WTC11 (cell line): ENCODE measurements around the gene ADCY2. TPM values are rescaled to one million over a fixed set of nuclear protein-coding genes. Genes with fewer than 3 reads are reported as not detected.

ENCODE experiments used
- ATAC-seq: fragments of 200-7000 bp; cut with Tn5 transposase; 2 replicates; pipeline ENCODE4 v1.10.0; 2021; ENCODE audit warnings: mild to moderate bottlenecking, moderate library complexity
- CTCF ChIA-PET: fragments of 300-600 bp; sonication (Branson Sonifier 250); formaldehyde crosslinking; loops from one replicate; lab custom pipeline; 2021; ENCODE audit warnings: antibody characterized with exemption; lab: Charles Lee
- POLR2A ChIA-PET: fragments of 350-600 bp; sonication (Branson Sonifier 250); formaldehyde crosslinking; loops from one replicate; lab custom pipeline; 2021; ENCODE audit warnings: antibody characterized with exemption; lab: Charles Lee
- DNase-seq: peaks from one replicate; pipeline ENCODE4 v3.0.0; 2021; ENCODE audit warnings: low spot score
- H3K27ac Mint-ChIP-seq: 2 replicates; pipeline ENCODE4 v1.8.0; 2021; ENCODE audit warnings: mixed read lengths
- H3K27me3 Mint-ChIP-seq: 2 replicates; pipeline ENCODE4 v1.8.0; 2021; ENCODE audit warnings: low read depth, mild to moderate bottlenecking, moderate library complexity, mixed read lengths
- H3K36me3 Mint-ChIP-seq: 2 replicates; pipeline ENCODE4 v1.8.0; 2021; ENCODE audit warnings: mixed read lengths
- H3K4me1 Mint-ChIP-seq: 2 replicates; pipeline ENCODE4 v1.8.0; 2022; ENCODE audit warnings: mixed read lengths
- H3K4me3 Mint-ChIP-seq: 2 replicates; pipeline ENCODE4 v1.8.0; 2021; ENCODE audit warnings: mild to moderate bottlenecking, moderate library complexity, mixed read lengths
- H3K9me3 Mint-ChIP-seq: 2 replicates; pipeline ENCODE4 v1.8.0; 2021; ENCODE audit warnings: mixed read lengths
- ATF1 ChIP-seq: sonication (generic); formaldehyde crosslinking; IDR thresholded peaks from 2 replicates; pipeline ENCODE4 v1.8.1; 2023; ENCODE audit warnings: mild to moderate bottlenecking, moderate library complexity, missing genetic modification reagents
- CDX4 ChIP-seq: fragments of 250-450 bp; sonication (Bioruptor Pico); IDR thresholded peaks from 2 replicates; pipeline ENCODE4 v1.9.0; 2021; ENCODE audit warnings: moderate library complexity, mild to moderate bottlenecking, inconsistent platforms, borderline replicate concordance
- CREB1 ChIP-seq: sonication (generic); formaldehyde crosslinking; IDR thresholded peaks from 2 replicates; pipeline ENCODE4 v1.8.0; 2023; ENCODE audit warnings: mild to moderate bottlenecking, missing genetic modification reagents
- CREM ChIP-seq: sonication (generic); formaldehyde crosslinking; IDR thresholded peaks from 2 replicates; pipeline ENCODE4 v1.8.1; 2022; ENCODE audit warnings: mild to moderate bottlenecking, missing genetic modification reagents, moderate library complexity
- ELF4 ChIP-seq: sonication (generic); formaldehyde crosslinking; IDR thresholded peaks from 2 replicates; pipeline ENCODE4 v1.8.1; 2022; ENCODE audit warnings: low read depth, mild to moderate bottlenecking, moderate library complexity, missing genetic modification reagents
- ETV6 ChIP-seq: sonication (generic); formaldehyde crosslinking; IDR thresholded peaks from 2 replicates; pipeline ENCODE4 v1.8.1; 2022; ENCODE audit warnings: mild to moderate bottlenecking, missing genetic modification reagents
- FOXK1 ChIP-seq: sonication (generic); formaldehyde crosslinking; IDR thresholded peaks from 2 replicates; pipeline ENCODE4 v1.8.0; 2022; ENCODE audit warnings: mild to moderate bottlenecking, moderate library complexity, missing genetic modification reagents
- GABPB1 ChIP-seq: sonication (generic); formaldehyde crosslinking; IDR thresholded peaks from 2 replicates; pipeline ENCODE4 v1.8.1; 2023; ENCODE audit warnings: mild to moderate bottlenecking, missing genetic modification reagents
- KAT7 ChIP-seq: sonication (generic); formaldehyde crosslinking; IDR thresholded peaks from 2 replicates; pipeline ENCODE4 v1.8.1; 2023; ENCODE audit warnings: missing genetic modification reagents, mild to moderate bottlenecking, borderline replicate concordance
- NFATC4 ChIP-seq: fragments of 250-450 bp; sonication (Bioruptor Pico); IDR thresholded peaks from 2 replicates; pipeline ENCODE4 v1.9.0; 2021; ENCODE audit warnings: mild to moderate bottlenecking
- NFYB ChIP-seq: sonication (generic); formaldehyde crosslinking; conservative IDR thresholded peaks from 2 replicates; pipeline ENCODE4 v1.8.0; 2022; ENCODE audit warnings: low read depth, missing genetic modification reagents
- OVOL2 ChIP-seq: fragments of 250-450 bp; sonication (Bioruptor Pico); IDR thresholded peaks from 2 replicates; pipeline ENCODE4 v1.9.0; 2021; ENCODE audit warnings: mild to moderate bottlenecking, borderline replicate concordance
- SP1 ChIP-seq: sonication (generic); formaldehyde crosslinking; conservative IDR thresholded peaks from 2 replicates; pipeline ENCODE4 v1.8.1; 2022; ENCODE audit warnings: missing genetic modification reagents
- TEAD1 ChIP-seq: sonication (generic); formaldehyde crosslinking; IDR thresholded peaks from 2 replicates; pipeline ENCODE4 v1.8.0; 2022; ENCODE audit warnings: mild to moderate bottlenecking, missing genetic modification reagents
- ZNF219 ChIP-seq: sonication (generic); formaldehyde crosslinking; IDR thresholded peaks from 2 replicates; pipeline ENCODE4 v1.8.0; 2023; ENCODE audit warnings: missing genetic modification reagents, mild to moderate bottlenecking, borderline replicate concordance
- ZNF317 ChIP-seq: sonication (generic); formaldehyde crosslinking; IDR thresholded peaks from 2 replicates; pipeline ENCODE4 v1.8.1; 2023; ENCODE audit warnings: low read depth, mild to moderate bottlenecking, moderate library complexity, missing genetic modification reagents, borderline replicate concordance
- ZNF423 ChIP-seq: fragments of 250-450 bp; sonication (Bioruptor Pico); IDR thresholded peaks from 2 replicates; pipeline ENCODE4 v2.1.2; 2022; ENCODE audit warnings: mild to moderate bottlenecking, moderate library complexity
- ZNF671 ChIP-seq: fragments of 250-450 bp; sonication (Bioruptor Pico); IDR thresholded peaks from 2 replicates; pipeline ENCODE4 v1.8.0; 2021; ENCODE audit warnings: mild to moderate bottlenecking
- total RNA-seq: library from RNA; stranded (reverse); gene quantifications from 3 replicates; pipeline ENCODE4 v1.2.3, GENCODE V29; 2021
- TF ChIP-seq, protein P1 (sequence below): sonication (generic); formaldehyde crosslinking; IDR thresholded peaks from 2 replicates; pipeline ENCODE4 v1.8.1; 2022; ENCODE audit warnings: low read depth, missing genetic modification reagents, borderline replicate concordance
- TF ChIP-seq, protein P2 (sequence below): sonication (generic); formaldehyde crosslinking; IDR thresholded peaks from 2 replicates; pipeline ENCODE4 v1.8.0; 2023; ENCODE audit warnings: missing genetic modification reagents, mild to moderate bottlenecking, borderline replicate concordance
- TF ChIP-seq, protein P3 (sequence below): sonication (generic); formaldehyde crosslinking; conservative IDR thresholded peaks from 2 replicates; pipeline ENCODE4 v1.8.1; 2022; ENCODE audit warnings: mild to moderate bottlenecking, missing genetic modification reagents
- TF ChIP-seq, protein P4 (sequence below): sonication (generic); formaldehyde crosslinking; IDR thresholded peaks from 2 replicates; pipeline ENCODE4 v1.8.1; 2022; ENCODE audit warnings: mild to moderate bottlenecking, moderate library complexity, missing genetic modification reagents
- TF ChIP-seq, protein P5 (sequence below): sonication (generic); formaldehyde crosslinking; IDR thresholded peaks from 2 replicates; pipeline ENCODE4 v1.8.0; 2023; ENCODE audit warnings: mild to moderate bottlenecking, missing genetic modification reagents
- TF ChIP-seq, protein P6 (sequence below): fragments of 250-450 bp; sonication (Bioruptor Pico); IDR thresholded peaks from 2 replicates; pipeline ENCODE4 v1.9.0; 2021; ENCODE audit warnings: mild to moderate bottlenecking

The ADCY2 gene
- total RNA-seq, 1 experiment from 2014 or later: 142 TPM

DNA sequence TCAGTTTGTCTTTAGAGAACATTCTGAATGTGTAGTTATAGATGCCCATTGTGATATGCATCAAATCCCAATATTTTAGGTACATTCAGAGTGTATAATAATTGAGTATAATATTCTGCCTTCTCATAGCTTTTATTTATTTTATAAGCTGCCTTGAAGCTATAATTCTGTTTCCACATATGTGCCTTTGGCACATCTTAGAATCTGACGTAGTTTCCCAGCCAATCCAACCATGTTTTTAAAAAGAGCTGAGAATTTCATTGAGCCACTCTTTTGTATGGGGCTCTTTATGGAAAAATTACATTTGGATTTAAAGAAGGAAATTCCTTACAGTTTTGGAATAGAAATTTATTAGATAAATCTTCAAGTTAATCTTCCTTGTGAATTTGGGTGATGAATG is 65.4 kb downstream of the ADCY2 start:
- Mint-ChIP-seq H3K36me3 (peaks cover 24% of the 10 kb centered on the region), H3K27ac (no peak overlapping the region)
- CTCF ChIA-PET: interaction anchor here (1.0 kb wide), 1 partner anchor 58 kb away, joined by 3 read pairs; no protein-coding TSS in a partner anchor
- POLR2A ChIA-PET: no interaction called here
- DNase-seq: no peak
- TF ChIP-seq ZNF423 (no peak), TEAD1 (no peak), FOXK1 (CRISPR knock-in tag) (no peak), ATF1 (CRISPR knock-in tag) (no peak), GABPB1 (CRISPR knock-in tag) (no peak), ELF4 (CRISPR knock-in tag) (no peak), KAT7 (CRISPR knock-in tag) (no peak), NFATC4 (no peak), OVOL2 (CRISPR knock-in tag) (no peak), ZNF671 (CRISPR knock-in tag) (no peak), NFYB (CRISPR knock-in tag) (no peak), ETV6 (CRISPR knock-in tag) (no peak)
- TF ChIP-seq, protein P1, sequence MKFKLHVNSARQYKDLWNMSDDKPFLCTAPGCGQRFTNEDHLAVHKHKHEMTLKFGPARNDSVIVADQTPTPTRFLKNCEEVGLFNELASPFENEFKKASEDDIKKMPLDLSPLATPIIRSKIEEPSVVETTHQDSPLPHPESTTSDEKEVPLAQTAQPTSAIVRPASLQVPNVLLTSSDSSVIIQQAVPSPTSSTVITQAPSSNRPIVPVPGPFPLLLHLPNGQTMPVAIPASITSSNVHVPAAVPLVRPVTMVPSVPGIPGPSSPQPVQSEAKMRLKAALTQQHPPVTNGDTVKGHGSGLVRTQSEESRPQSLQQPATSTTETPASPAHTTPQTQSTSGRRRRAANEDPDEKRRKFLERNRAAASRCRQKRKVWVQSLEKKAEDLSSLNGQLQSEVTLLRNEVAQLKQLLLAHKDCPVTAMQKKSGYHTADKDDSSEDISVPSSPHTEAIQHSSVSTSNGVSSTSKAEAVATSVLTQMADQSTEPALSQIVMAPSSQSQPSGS (CRISPR knock-in tag): no peak
- TF ChIP-seq, protein P2, sequence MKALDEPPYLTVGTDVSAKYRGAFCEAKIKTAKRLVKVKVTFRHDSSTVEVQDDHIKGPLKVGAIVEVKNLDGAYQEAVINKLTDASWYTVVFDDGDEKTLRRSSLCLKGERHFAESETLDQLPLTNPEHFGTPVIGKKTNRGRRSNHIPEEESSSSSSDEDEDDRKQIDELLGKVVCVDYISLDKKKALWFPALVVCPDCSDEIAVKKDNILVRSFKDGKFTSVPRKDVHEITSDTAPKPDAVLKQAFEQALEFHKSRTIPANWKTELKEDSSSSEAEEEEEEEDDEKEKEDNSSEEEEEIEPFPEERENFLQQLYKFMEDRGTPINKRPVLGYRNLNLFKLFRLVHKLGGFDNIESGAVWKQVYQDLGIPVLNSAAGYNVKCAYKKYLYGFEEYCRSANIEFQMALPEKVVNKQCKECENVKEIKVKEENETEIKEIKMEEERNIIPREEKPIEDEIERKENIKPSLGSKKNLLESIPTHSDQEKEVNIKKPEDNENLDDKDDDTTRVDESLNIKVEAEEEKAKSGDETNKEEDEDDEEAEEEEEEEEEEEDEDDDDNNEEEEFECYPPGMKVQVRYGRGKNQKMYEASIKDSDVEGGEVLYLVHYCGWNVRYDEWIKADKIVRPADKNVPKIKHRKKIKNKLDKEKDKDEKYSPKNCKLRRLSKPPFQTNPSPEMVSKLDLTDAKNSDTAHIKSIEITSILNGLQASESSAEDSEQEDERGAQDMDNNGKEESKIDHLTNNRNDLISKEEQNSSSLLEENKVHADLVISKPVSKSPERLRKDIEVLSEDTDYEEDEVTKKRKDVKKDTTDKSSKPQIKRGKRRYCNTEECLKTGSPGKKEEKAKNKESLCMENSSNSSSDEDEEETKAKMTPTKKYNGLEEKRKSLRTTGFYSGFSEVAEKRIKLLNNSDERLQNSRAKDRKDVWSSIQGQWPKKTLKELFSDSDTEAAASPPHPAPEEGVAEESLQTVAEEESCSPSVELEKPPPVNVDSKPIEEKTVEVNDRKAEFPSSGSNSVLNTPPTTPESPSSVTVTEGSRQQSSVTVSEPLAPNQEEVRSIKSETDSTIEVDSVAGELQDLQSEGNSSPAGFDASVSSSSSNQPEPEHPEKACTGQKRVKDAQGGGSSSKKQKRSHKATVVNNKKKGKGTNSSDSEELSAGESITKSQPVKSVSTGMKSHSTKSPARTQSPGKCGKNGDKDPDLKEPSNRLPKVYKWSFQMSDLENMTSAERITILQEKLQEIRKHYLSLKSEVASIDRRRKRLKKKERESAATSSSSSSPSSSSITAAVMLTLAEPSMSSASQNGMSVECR (CRISPR knock-in tag): no peak
- TF ChIP-seq, protein P3, sequence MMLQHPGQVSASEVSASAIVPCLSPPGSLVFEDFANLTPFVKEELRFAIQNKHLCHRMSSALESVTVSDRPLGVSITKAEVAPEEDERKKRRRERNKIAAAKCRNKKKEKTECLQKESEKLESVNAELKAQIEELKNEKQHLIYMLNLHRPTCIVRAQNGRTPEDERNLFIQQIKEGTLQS (CRISPR knock-in tag): no peak
- TF ChIP-seq, protein P4, sequence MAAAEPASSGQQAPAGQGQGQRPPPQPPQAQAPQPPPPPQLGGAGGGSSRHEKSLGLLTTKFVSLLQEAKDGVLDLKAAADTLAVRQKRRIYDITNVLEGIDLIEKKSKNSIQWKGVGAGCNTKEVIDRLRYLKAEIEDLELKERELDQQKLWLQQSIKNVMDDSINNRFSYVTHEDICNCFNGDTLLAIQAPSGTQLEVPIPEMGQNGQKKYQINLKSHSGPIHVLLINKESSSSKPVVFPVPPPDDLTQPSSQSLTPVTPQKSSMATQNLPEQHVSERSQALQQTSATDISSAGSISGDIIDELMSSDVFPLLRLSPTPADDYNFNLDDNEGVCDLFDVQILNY: no peak
- TF ChIP-seq, all 79 proteins: peak for 0
- H3K9me3 Mint-ChIP-seq: no peaks in the 10 kb centered on the region
- ATAC-seq: no peak
- peaks cover 84% of the 10 kb centered on the region for H3K4me1 Mint-ChIP-seq
- no peak overlapping the region for H3K4me3 Mint-ChIP-seq
- no peaks in the 10 kb centered on the region for H3K27me3 Mint-ChIP-seq

DNA sequence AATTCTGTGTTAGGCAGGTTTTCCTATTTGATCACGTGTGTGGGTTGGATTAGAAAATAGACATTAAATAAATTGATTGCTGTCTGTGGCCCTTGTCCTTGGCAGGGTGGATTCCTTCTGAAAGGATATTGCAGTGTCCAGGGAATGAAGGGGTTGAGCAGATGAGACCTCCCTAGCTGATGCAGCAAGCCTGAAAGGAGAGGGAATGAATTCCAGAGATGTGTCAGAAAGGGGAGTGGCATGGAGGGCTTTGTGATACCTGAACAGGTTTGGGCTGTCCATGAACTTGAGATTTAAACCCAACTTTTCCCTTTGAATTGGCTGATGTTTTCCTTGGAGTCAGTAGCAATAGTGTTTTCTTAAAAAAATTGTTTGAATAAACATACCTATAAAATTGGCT is 66.8 kb downstream of the ADCY2 start:
- ChIA-PET CTCF (interaction anchor here (0.5 to 5.1 kb wide), 2 partner anchors 56 to 66 kb away, joined by 3 to 25 read pairs; no protein-coding TSS in a partner anchor), POLR2A (interaction anchor here (0.6 kb wide), 1 partner anchor 52 kb away, joined by 3 read pairs; no protein-coding TSS in a partner anchor)
- H3K9me3 Mint-ChIP-seq: no peaks in the 10 kb centered on the region
- H3K27me3 Mint-ChIP-seq: no peaks in the 10 kb centered on the region
- H3K4me1 Mint-ChIP-seq: peaks cover 84% of the 10 kb centered on the region
- ATAC-seq: peak; percentile 11; the same call in 1 of the 2 replicates
- no peak overlapping the region for H3K4me3 Mint-ChIP-seq
- no peak for DNase-seq
- H3K36me3 Mint-ChIP-seq: peaks cover 13% of the 10 kb centered on the region
- peak overlapping the region; percentile 12; the same call in 1 of the 2 replicates for H3K27ac Mint-ChIP-seq
- no peak for TF ChIP-seq CREM (CRISPR knock-in tag)
- no peak for TF ChIP-seq ZNF219
- TF ChIP-seq, protein P5, sequence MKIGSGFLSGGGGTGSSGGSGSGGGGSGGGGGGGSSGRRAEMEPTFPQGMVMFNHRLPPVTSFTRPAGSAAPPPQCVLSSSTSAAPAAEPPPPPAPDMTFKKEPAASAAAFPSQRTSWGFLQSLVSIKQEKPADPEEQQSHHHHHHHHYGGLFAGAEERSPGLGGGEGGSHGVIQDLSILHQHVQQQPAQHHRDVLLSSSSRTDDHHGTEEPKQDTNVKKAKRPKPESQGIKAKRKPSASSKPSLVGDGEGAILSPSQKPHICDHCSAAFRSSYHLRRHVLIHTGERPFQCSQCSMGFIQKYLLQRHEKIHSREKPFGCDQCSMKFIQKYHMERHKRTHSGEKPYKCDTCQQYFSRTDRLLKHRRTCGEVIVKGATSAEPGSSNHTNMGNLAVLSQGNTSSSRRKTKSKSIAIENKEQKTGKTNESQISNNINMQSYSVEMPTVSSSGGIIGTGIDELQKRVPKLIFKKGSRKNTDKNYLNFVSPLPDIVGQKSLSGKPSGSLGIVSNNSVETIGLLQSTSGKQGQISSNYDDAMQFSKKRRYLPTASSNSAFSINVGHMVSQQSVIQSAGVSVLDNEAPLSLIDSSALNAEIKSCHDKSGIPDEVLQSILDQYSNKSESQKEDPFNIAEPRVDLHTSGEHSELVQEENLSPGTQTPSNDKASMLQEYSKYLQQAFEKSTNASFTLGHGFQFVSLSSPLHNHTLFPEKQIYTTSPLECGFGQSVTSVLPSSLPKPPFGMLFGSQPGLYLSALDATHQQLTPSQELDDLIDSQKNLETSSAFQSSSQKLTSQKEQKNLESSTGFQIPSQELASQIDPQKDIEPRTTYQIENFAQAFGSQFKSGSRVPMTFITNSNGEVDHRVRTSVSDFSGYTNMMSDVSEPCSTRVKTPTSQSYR (CRISPR knock-in tag): no peak
- TF ChIP-seq ZNF317 (CRISPR knock-in tag): no peak
- no peak for TF ChIP-seq ZNF423
- TF ChIP-seq ATF1 (CRISPR knock-in tag): no peak
- TF ChIP-seq, protein P6, sequence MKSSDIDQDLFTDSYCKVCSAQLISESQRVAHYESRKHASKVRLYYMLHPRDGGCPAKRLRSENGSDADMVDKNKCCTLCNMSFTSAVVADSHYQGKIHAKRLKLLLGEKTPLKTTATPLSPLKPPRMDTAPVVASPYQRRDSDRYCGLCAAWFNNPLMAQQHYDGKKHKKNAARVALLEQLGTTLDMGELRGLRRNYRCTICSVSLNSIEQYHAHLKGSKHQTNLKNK (CRISPR knock-in tag): no peak
- no peak for TF ChIP-seq CDX4 (CRISPR knock-in tag)
- no peak for TF ChIP-seq CREB1 (CRISPR knock-in tag)
- TF ChIP-seq ETV6 (CRISPR knock-in tag): no peak
- no peak for TF ChIP-seq SP1
